ENCODE measurements around the gene SLC12A8.

SLC12A8 gene

GRCh38 chr3:125166599-125167136, 45.9 kb downstream of the SLC12A8 start:
- Histone ChIP-seq H3K27me3 (no peaks in the 10 kb centered on the region), H3K4me1 (no peaks in the 10 kb centered on the region; the same call in 1 of the 2 replicates), H3K36me3 (no peaks in the 10 kb centered on the region), H3K9me3 (no peaks in the 10 kb centered on the region), H3K4me3 (ENCODE audit: low read depth, low read length) (no peak overlapping the region)
- no peak for TF ChIP-seq CTCF (IDR thresholded peaks at IDR 0.05; ENCODE audit: low read depth, low read length)
- DNase-seq, result no peak

GRCh38 chr3:125165948-125166553, 46.5 kb downstream of the SLC12A8 start:
- no peak for TF ChIP-seq CTCF (IDR thresholded peaks at IDR 0.05; ENCODE audit: low read depth, low read length)
- Histone ChIP-seq H3K9me3 (no peaks in the 10 kb centered on the region), H3K4me3 (ENCODE audit: low read depth, low read length) (no peak overlapping the region), H3K4me1 (no peaks in the 10 kb centered on the region; the same call in 1 of the 2 replicates), H3K27me3 (no peaks in the 10 kb centered on the region), H3K36me3 (no peaks in the 10 kb centered on the region)
- DNase-seq, result no peak

- Histone ChIP-seq H3K36me3 (no peaks in the 10 kb centered on the region), H3K4me1 (no peaks in the 10 kb centered on the region; the same call in 1 of the 2 replicates), H3K9me3 (no peaks in the 10 kb centered on the region), H3K4me3 (ENCODE audit: low read depth, low read length) (no peak overlapping the region), H3K27me3 (no peaks in the 10 kb centered on the region)
- peak; percentile 39 for DNase-seq
- peak; percentile 46 for TF ChIP-seq CTCF (IDR thresholded peaks at IDR 0.05; ENCODE audit: low read depth, low read length)
Measured at GRCh38 chr3:125165189-125165947, 47.2 kb downstream of the SLC12A8 start.

GRCh38 chr3:125163739-125164601, 48.6 kb downstream of the SLC12A8 start:
- no peaks in the 10 kb centered on the region for H3K9me3 ChIP-seq
- DNase-seq, result no peak
- H3K4me1 ChIP-seq, result no peaks in the 10 kb centered on the region; the same call in 1 of the 2 replicates
- H3K27me3 ChIP-seq, result no peaks in the 10 kb centered on the region
- TF ChIP-seq CTCF (IDR thresholded peaks at IDR 0.05; ENCODE audit: low read depth, low read length), result peak; percentile 24; the same call in 1 of the 2 replicates
- H3K36me3 ChIP-seq, result no peaks in the 10 kb centered on the region
- no peak overlapping the region for H3K4me3 ChIP-seq (ENCODE audit: low read depth, low read length)

- Histone ChIP-seq H3K4me3 (ENCODE audit: low read depth, low read length) (no peak overlapping the region), H3K4me1 (no peaks in the 10 kb centered on the region), H3K27me3 (no peaks in the 10 kb centered on the region), H3K9me3 (no peaks in the 10 kb centered on the region), H3K36me3 (no peaks in the 10 kb centered on the region)
- no peak for DNase-seq
- no peak for TF ChIP-seq CTCF (IDR thresholded peaks at IDR 0.05; ENCODE audit: low read depth, low read length)
Measured at GRCh38 chr3:125161607-125162219, 50.8 kb downstream of the SLC12A8 start.
